ENCODE results near the gene S100A7A. TPM values are rescaled to one million over a fixed set of nuclear protein-coding genes. Genes with fewer than 3 reads are reported as not detected.

S100A7A gene
- total and polyA plus RNA-seq, 4 donors, result not detected

DNA sequence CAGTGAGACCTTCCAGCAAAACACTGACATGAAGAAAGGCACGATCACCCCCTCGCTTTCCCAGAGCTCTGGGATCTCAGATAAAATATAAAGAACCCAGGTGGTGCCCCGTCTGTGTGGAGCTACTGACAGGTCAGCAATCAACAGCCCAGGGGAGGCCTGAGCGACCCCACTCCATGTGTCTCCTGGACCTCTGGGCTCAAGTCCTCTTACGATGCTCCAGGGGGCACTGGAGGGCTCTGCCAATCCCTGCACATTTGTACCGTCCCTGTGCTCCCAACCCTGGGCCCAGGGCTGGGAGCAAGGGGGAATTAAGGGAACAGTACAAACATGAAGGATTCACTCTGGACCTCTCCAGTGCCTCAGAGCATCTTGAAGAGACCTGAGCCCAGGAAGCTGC, 12.5 kb downstream of the S100A7A start:
- Histone ChIP-seq H3K27ac (ENCODE audit: low read depth in 1 of 2, low read length in 1 of 2) (no peak overlapping the region), H3K9ac (ENCODE audit: insufficient read depth in 1 of 2, low read length in 2 of 2) (no peak overlapping the region), H3K4me3 (no peak overlapping the region), H3K9me3 (ENCODE audit: control insufficient read depth in 4 of 4, insufficient read depth in 3 of 4, low read length in 3 of 4) (peaks cover 0 to 5% (median 0%) of the 10 kb centered on the region in 4 donors), H3K27me3 (ENCODE audit: control insufficient read depth in 3 of 3, insufficient read depth in 3 of 3, low read length in 2 of 3) (no peaks in the 10 kb centered on the region), H3K4me1 (ENCODE audit: control insufficient read depth in 5 of 5, insufficient read depth in 5 of 5, low read length in 5 of 5) (no peaks in the 10 kb centered on the region), H3K36me3 (ENCODE audit: control insufficient read depth in 4 of 4, insufficient read depth in 4 of 4, low read length in 4 of 4) (no peaks in the 10 kb centered on the region)
- TF ChIP-seq, protein P1, sequence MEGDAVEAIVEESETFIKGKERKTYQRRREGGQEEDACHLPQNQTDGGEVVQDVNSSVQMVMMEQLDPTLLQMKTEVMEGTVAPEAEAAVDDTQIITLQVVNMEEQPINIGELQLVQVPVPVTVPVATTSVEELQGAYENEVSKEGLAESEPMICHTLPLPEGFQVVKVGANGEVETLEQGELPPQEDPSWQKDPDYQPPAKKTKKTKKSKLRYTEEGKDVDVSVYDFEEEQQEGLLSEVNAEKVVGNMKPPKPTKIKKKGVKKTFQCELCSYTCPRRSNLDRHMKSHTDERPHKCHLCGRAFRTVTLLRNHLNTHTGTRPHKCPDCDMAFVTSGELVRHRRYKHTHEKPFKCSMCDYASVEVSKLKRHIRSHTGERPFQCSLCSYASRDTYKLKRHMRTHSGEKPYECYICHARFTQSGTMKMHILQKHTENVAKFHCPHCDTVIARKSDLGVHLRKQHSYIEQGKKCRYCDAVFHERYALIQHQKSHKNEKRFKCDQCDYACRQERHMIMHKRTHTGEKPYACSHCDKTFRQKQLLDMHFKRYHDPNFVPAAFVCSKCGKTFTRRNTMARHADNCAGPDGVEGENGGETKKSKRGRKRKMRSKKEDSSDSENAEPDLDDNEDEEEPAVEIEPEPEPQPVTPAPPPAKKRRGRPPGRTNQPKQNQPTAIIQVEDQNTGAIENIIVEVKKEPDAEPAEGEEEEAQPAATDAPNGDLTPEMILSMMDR (IDR thresholded peaks at IDR 0.05; ENCODE audit: control extremely low read depth, extremely low read depth), result no peak
- DNase-seq (no peak), ATAC-seq (ENCODE audit: insufficient read depth, low FRiP score) (no peak)
- WGBS, 2 donors, result 58 to 59% methylated on average over 6 of the region's 6 CpGs

DNA sequence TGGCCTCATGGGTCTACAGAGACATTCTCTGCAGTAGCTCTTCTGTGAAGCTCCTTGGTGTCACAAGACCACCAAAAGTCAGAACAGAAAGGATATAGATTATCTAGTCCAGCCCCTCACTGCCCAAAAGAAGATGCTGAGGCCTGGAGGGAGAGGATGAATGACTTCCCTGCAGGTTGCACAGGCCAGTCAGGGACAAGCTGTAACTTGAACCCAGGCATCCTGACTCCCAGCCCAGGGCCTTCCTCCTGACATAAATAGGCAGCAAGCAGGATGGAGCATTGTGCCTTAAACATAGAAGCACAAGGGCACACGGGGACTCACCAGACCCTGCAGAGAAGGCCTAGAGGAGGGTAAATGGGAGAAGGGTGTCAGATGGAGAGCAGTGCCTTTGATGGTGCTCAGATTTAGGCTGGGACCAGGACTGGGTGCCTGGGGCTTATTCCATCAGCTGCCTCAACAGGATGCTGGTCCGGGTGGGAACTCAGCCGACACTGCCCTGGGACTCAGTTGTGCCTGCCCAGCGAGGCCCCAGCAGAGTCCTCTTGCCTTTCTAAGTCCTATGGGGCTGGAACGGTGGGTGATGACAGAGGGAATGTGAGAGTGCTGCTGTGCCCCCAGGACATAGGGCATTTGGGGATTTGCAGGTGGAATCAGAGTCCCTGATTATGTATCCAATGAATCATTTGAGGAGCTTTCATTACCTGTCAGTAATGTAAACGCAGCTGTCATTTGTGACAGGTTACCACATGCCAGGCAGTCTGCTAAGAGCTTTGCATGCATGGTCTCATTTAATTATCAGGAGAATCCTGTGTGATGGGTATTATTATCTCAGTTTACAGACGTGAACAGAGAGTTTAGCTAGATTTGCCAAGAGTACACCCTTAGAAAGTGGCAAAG, 13.2 kb downstream of the S100A7A start:
- 78 to 79% methylated on average over 7 of the region's 7 CpGs for WGBS, 2 donors
- no peaks in the 10 kb centered on the region for H3K4me1 ChIP-seq (ENCODE audit: control insufficient read depth in 5 of 5, insufficient read depth in 5 of 5, low read length in 5 of 5)
- H3K36me3 ChIP-seq (ENCODE audit: control insufficient read depth in 4 of 4, insufficient read depth in 4 of 4, low read length in 4 of 4), result no peaks in the 10 kb centered on the region
- TF ChIP-seq, protein P1 (IDR thresholded peaks at IDR 0.05; ENCODE audit: control extremely low read depth, extremely low read depth), result no peak
- peaks cover 0 to 5% (median 0%) of the 10 kb centered on the region in 4 donors for H3K9me3 ChIP-seq (ENCODE audit: control insufficient read depth in 4 of 4, insufficient read depth in 3 of 4, low read length in 3 of 4)
- ATAC-seq (ENCODE audit: insufficient read depth, low FRiP score) (no peak), DNase-seq (no peak)
- no peak overlapping the region for H3K4me3 ChIP-seq
- H3K27me3 ChIP-seq (ENCODE audit: control insufficient read depth in 3 of 3, insufficient read depth in 3 of 3, low read length in 2 of 3), result no peaks in the 10 kb centered on the region
- H3K9ac ChIP-seq (ENCODE audit: insufficient read depth in 1 of 2, low read length in 2 of 2), result no peak overlapping the region
- no peak overlapping the region for H3K27ac ChIP-seq (ENCODE audit: low read depth in 1 of 2, low read length in 1 of 2)

DNA sequence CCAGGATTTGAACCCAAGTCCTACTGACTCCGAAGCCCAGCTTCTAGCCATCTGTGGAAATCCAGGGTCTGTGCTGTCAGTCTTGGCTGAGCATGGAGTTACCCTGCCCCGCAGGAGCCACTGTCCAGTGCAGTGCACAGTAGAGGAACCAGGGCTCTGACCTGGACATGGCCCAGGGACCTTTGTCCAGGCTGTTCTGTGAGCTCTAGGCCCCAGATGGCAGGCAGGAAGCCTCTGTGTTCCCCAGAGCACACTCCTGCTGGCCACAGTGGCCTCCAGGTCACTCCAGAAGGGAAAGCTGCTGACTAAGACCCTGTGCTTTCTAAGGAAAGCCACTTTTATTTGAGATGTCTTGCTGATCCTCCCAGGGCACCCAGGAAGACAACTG, 13.8 kb downstream of the S100A7A start:
- no peak overlapping the region for H3K9ac ChIP-seq (ENCODE audit: insufficient read depth in 1 of 2, low read length in 2 of 2)
- TF ChIP-seq, protein P1 (IDR thresholded peaks at IDR 0.05; ENCODE audit: control extremely low read depth, extremely low read depth), result no peak
- no peak for DNase-seq
- no peaks in the 10 kb centered on the region for H3K36me3 ChIP-seq (ENCODE audit: control insufficient read depth in 4 of 4, insufficient read depth in 4 of 4, low read length in 4 of 4)
- H3K9me3 ChIP-seq (ENCODE audit: control insufficient read depth in 4 of 4, insufficient read depth in 3 of 4, low read length in 3 of 4), result peaks cover 0 to 5% (median 0%) of the 10 kb centered on the region in 4 donors
- no peaks in the 10 kb centered on the region for H3K27me3 ChIP-seq (ENCODE audit: control insufficient read depth in 3 of 3, insufficient read depth in 3 of 3, low read length in 2 of 3)
- H3K27ac ChIP-seq (ENCODE audit: low read depth in 1 of 2, low read length in 1 of 2), result no peak overlapping the region
- no peaks in the 10 kb centered on the region for H3K4me1 ChIP-seq (ENCODE audit: control insufficient read depth in 5 of 5, insufficient read depth in 5 of 5, low read length in 5 of 5)
- no peak overlapping the region for H3K4me3 ChIP-seq
- 86 to 90% methylated on average over 2 of the region's 2 CpGs for WGBS, 2 donors
- no peak for ATAC-seq (ENCODE audit: insufficient read depth, low FRiP score)

All from lung (tissue), 12 donors.